GM12873 (cell line): Measurements from ENCODE around the gene UHRF2.

Experiments
- TF ChIP-seq, protein P1 (sequence below): IDR thresholded peaks from 2 replicates; pipeline ENCODE4 v1.5.1; 2012; ENCODE audit warnings: low read depth, mild to moderate bottlenecking, moderate library complexity, low read length, control low read depth; ENCODE audit not compliant: insufficient read depth; ENCODE audit errors: missing control alignments

UHRF2 gene

GRCh38 chr9:6553866-6554265 is 140.9 kb downstream of the UHRF2 start:
- TF ChIP-seq, protein P1, sequence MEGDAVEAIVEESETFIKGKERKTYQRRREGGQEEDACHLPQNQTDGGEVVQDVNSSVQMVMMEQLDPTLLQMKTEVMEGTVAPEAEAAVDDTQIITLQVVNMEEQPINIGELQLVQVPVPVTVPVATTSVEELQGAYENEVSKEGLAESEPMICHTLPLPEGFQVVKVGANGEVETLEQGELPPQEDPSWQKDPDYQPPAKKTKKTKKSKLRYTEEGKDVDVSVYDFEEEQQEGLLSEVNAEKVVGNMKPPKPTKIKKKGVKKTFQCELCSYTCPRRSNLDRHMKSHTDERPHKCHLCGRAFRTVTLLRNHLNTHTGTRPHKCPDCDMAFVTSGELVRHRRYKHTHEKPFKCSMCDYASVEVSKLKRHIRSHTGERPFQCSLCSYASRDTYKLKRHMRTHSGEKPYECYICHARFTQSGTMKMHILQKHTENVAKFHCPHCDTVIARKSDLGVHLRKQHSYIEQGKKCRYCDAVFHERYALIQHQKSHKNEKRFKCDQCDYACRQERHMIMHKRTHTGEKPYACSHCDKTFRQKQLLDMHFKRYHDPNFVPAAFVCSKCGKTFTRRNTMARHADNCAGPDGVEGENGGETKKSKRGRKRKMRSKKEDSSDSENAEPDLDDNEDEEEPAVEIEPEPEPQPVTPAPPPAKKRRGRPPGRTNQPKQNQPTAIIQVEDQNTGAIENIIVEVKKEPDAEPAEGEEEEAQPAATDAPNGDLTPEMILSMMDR: no peak
